Hematopoietic multipotent progenitor cell treated with erythropoietin and hydrocortisone succinate and interleukin-3 and kit ligand, for 4 days (in vitro differentiated cells): ENCODE results near the gene RYR3.
"Not testable (repeated sequence)": the region's sequence is repeated elsewhere in the genome, so short reads cannot be mapped to it uniquely, and the experiment has no call there.

Experiments used
- DNase-seq: peaks from one replicate; pipeline ENCODE4 v3.0.0-alpha.2; 2015

RYR3 gene

DNA sequence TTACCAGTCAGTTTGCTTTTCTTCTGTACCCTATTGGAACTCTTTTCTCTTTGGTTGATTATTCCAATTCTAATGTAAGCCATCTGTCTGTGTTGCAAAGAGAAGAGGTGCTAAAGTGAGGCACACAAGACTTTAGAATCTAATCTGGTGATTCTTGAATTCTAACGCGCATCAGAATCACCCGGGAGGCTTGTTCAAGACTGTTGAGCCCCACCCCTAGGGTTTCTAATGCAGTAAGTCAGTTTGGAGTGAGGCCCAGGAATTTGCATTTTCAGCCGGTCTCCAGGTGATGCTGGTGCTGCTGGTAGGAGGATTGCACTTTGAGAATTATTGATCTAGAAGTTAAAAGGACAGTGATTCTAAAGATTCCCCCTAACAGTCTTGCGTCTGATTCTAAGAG is 472.2 kb downstream of the RYR3 start:
- no peak for DNase-seq

GRCh38 chr15:33785366-33785765 is 474.6 kb downstream of the RYR3 start:
- DNase-seq = no peak

- DNase-seq = peak; percentile 37
Observed at GRCh38 chr15:33788906-33789540, 478.3 kb downstream of the RYR3 start.

GRCh38 chr15:33794453-33794852 is 483.7 kb downstream of the RYR3 start:
- no peak for DNase-seq

DNA sequence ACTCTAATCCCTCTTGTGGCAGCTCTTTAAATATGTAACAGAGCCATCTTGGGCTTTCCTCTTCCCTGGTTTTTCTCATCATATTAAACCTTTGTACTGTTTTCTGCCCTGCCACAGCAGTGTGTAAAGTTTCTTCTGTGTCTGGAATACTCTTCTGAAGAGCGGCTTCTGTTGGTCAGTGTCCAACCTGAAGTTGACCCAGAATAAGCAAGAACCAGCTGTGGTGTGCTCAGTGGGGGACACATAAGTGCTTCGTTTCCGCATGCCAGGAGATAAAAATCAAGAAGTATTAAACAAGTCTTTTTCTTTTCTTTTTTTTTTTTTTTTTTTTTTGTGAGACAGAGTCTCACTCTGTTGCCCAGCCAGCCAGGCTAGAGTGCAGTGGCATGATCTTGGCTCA is 484.3 kb downstream of the RYR3 start:
- DNase-seq = no peak

GRCh38 chr15:33797651-33798050 is 486.9 kb downstream of the RYR3 start:
- no peak for DNase-seq

- DNase-seq = no peak
Observed at GRCh38 chr15:33801954-33802353, 491.2 kb downstream of the RYR3 start.

DNA sequence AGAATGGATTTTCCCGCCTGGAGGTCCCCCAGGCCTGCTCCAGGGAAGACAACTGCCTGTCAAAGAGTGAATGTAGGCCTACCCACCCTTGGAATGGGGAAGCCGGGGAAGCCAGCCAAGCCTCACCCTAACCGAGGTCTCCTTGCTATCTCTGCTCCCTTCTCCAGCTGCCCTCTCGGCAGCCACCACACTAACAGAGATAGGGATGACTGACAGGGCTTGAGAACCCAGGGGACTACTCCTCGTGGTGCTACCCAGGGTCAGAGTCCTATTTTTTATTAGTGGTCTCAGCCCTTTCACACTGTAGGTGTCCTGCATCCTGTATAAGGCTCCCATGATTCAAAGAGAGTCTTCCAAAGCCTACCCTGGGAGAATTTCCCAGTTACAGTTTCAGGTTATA is 496.9 kb downstream of the RYR3 start:
- peak; percentile 77 for DNase-seq

DNA sequence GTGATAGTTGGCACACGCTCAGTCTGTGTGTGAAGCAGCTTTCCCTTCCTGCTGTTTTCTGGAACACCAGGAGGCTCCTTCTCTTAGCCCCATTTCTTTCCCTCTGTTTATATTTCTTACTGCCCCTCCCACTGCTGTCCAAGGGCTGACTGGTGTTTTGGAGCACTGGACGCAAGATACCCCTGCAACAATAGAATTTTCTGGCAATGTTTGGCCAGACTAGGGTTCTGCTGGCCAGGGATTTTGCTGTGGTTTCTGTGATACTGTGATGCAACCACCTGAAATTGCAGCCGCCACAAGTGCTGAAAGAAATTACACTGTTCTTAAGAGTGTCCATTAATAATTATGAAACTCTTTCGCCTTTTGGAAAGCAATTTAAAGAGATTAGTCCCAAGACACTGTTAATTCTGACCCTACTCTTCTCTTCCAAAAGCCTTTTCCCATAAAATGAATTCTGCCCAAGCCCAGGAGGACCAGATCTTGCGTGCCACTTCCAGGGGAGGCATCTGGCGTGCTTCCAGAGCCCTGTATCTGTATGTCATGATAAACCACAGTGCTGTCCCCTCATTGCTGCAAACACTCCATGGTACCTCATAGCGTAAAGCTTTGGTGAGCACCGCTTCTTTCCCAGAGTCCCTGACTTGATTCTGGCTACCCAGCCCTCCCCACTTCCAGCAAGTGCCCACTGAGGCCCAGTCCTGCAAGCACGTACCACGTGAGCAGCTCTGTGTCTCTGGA is 498.1 kb downstream of the RYR3 start:
- peak; percentile 58 for DNase-seq

DNA sequence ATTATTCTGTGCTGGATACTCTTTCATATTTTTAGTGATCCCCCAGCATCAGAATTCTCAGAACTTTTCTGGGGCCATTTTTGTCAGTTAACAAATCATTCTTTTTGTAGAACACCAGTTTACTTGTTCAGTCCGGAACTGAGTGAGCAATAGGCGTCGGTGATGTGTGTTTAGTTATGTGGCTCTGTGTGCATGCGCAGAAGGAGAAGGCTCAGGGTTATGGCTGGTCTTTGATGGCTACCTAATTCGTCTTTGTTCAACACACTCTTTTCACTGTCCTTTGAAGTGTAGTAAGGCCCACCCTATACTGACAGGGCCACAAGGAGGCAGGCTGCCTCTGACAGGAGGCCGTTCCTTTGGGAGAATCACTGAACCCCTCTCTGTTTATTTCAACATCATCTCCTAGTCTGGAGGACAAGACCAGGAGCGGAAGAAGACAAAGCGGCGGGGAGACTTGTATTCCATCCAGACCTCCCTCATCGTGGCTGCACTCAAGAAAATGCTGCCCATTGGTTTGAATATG is 499.4 kb downstream of the RYR3 start:
- DNase-seq = no peak

GRCh38 chr15:33810806-33811205 is 500.0 kb downstream of the RYR3 start:
- DNase-seq = no peak

GRCh38 chr15:33813891-33814290 is 503.1 kb downstream of the RYR3 start:
- no peak for DNase-seq

DNA sequence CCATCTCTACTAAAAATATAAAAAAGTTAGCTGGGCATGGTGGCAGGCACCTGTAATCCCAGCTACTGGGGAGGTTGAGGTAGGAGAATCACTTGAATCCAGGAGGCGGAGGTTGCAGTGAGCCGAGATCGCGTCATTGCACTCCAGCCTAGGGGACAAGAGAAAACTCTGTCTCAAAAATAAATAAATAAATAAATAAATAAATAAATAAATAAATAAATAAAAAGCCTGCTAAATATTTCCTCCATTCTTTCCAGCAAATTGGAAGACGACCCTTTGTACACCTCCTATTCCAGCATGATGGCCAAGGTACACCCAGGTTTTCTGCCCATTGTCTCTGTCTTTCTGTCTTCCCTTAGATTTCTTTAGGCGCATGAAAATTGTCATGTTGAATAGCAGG is 508.7 kb downstream of the RYR3 start:
- DNase-seq = not testable (repeated sequence)

DNA sequence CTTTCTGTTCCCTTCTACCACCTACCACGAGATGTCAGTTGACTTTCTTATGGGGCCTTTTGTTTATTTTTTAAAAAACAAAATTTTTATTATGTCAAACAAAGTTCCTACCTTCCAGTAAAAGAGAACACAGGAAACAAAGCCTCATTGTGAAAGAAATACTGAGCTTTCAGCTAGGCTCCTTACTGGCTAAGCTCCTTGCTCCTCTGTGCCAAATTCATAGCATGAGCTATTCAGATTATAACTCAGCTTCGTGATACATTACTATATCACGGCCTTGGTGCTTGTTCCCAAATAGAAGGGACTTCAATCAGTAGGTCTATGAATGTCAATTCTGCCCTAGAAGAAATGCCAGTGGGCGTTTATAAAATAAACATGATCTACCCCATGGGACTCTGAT is 511.7 kb downstream of the RYR3 start:
- no peak for DNase-seq

- DNase-seq = no peak
Observed at GRCh38 chr15:33823119-33823518, 512.4 kb downstream of the RYR3 start.

- no peak for DNase-seq
Observed at GRCh38 chr15:33825453-33825852, 514.7 kb downstream of the RYR3 start.

DNA sequence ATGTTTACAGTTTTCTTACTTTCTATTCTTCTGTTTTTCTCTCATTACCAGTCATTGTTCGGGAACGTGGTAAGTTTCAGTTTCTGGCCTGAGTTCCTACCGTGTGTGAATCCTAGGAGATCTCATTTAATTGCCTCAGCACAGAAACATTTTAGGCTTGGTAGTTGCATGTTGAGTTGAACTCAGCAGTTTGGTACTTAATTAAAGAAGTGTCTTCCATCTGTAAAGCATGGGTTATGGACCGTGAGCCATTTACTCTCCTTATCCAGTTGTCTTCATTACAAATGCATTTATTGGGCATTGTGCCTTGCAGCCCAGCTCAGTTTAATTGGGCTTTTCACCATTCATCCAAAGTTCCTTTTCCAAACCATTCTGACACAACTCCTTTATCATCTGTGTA is 515.4 kb downstream of the RYR3 start:
- DNase-seq = no peak

DNA sequence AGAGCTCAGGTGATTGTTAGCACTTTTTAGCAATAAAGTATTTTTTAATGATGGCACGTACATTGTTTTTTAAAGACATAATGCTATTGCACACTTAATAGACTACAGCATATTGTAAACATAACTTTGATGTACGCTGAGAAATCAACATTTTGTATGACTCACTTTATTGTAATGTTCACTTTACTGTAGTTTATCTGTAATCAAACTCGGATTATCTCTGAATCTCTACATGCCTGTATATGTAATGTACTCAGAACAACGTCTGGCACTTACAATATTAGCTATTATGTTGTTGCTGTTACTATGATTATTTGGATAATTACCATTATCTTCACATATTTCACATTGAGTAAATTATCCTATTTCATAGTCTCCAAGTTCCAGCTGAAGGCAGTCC is 519.6 kb downstream of the RYR3 start:
- no peak for DNase-seq

DNA sequence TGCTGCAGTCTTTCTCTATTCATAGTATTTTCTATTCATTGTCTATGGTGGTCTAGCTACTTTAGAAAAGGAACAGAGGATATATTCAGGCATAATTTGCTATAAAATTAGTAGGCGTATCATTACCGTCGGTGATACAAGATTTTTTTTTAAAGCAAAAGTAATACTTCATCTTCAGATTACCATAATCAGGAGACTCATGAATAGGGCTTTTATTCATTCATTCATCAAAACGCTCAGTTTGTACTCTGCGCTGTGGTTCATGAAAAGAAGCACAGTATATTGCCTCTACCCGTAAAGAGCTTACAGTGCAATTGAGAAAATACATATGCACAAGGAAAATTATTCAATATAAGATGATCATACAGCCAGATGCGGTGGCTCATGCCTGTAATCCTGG is 520.9 kb downstream of the RYR3 start:
- no peak for DNase-seq

DNA sequence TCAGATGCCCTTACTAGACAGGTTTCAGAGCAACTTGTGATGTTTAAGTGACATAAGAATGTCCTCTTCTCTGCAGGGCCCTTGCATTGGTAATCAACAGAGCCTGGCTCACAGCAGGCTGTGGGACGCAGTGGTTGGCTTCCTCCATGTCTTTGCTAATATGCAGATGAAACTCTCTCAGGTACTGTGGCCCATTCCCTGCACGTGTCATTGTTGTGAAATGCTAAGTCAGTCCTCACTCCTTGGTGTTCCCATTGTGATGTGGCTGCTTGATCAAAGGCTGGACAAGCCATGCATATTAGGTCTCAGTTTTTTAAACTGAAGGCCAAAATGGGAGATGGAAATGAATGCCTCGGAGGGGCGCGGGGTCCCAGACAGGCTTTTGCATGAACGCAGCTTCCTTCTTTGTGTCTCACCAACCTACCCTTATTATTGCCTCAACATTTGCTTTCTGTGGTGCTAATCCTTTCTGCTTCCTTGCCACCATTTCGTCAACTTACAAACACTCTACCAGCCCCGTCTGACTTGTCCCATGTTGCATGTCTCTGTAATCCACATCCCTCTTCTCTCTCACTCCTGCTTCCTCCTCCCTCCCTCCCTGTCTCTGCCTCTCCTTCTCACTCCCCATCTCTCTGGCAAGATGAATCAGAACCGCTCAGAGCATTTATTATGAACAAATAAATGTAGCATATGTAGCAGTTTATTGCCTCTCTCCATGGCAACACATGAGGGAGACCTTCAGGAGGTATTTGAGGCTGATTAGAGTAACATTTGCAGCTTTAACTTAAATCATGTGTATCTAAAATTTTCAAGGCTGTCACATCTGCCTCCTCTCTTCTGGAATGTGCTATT is 524.4 kb downstream of the RYR3 start:
- no peak for DNase-seq

- no peak for DNase-seq
Observed at GRCh38 chr15:33837294-33837693, 526.5 kb downstream of the RYR3 start.

DNA sequence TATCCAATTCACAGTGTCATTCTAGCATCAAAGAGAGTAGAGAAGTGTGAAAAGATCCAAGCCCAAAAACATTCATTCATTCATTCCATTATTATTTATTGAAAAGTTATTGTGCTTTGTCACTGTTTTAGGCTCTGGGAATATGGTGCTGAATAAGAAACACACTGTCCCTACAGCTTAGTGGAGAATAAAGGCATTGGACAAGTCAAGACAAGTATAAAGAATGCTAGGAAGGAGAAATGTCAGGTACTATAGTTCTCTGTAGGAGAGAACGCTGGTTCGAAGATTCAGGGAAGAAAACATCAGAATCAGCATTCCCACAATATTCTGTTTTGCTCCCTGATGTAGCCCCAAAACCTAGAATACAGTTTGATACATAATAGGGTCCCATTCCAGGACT is 528.8 kb downstream of the RYR3 start:
- DNase-seq = no peak

DNA sequence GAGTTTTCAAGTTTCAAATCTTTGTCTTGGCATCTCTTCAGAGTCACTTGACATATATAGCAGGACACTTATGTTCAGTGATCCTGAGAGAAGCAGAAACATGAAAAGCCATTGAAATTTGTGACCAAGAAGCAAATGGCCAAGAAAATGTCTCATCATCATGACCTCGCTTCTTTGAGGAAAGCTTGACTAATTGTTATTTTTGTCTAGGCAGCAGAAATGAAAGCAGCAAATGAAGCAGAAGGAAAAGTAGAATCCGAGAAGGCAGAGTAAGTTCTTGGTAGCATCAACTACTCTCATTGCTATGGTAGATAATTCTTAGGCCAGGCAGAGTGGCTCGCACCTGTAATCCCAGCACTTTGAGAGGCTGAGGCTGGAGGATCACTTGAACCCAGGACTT is 529.8 kb downstream of the RYR3 start:
- DNase-seq = no peak

DNA sequence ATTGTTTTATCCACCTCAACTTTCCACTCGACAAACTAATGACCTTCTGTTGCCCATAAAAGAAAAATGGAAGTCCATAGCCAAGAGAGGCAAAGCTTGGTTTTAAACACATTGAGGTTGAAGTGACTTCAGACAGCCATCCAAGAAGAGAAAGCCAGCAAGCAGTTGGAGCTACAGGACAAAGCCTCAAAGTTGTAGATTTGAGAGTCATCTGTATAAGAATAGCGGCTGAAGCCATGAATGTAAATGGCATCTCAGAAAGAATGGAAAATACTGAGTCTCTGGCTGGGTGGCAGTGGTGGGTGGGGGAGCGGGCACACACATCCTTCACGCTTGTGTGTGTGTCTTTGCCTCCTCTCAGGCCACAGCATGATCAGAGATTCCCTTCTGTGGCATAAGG is 533.4 kb downstream of the RYR3 start:
- no peak for DNase-seq
